ENCODE data around the gene ANP32D. TPM values are rescaled to one million over a fixed set of nuclear protein-coding genes. Genes with fewer than 3 reads are reported as not detected.

The ANP32D gene
- total and polyA plus RNA-seq, 9 of the 15 experiments (the other 6 are each of a cell fraction or from before 2014, with no cell fraction given) = not detected

DNA sequence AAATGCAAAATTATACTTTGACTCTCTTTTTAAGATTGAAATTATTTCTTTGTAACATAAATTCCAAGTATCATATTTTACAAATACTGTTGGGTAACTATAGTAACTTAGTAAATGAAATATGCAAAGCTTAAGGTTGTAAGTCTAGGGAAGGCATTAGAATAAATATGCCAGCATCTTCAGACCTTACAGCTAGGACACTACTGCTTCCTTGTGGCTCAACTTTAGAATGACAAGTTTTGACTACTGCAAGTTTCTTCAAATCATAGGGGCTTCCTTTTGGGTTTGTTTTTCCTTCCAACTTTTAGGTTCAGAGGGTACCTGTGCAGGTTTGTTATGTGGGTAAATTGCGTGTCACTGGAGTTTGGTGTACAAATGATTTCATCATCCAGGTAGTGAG is 17.7 kb upstream of the ANP32D start (continued):
- TF ChIP-seq, protein P1, sequence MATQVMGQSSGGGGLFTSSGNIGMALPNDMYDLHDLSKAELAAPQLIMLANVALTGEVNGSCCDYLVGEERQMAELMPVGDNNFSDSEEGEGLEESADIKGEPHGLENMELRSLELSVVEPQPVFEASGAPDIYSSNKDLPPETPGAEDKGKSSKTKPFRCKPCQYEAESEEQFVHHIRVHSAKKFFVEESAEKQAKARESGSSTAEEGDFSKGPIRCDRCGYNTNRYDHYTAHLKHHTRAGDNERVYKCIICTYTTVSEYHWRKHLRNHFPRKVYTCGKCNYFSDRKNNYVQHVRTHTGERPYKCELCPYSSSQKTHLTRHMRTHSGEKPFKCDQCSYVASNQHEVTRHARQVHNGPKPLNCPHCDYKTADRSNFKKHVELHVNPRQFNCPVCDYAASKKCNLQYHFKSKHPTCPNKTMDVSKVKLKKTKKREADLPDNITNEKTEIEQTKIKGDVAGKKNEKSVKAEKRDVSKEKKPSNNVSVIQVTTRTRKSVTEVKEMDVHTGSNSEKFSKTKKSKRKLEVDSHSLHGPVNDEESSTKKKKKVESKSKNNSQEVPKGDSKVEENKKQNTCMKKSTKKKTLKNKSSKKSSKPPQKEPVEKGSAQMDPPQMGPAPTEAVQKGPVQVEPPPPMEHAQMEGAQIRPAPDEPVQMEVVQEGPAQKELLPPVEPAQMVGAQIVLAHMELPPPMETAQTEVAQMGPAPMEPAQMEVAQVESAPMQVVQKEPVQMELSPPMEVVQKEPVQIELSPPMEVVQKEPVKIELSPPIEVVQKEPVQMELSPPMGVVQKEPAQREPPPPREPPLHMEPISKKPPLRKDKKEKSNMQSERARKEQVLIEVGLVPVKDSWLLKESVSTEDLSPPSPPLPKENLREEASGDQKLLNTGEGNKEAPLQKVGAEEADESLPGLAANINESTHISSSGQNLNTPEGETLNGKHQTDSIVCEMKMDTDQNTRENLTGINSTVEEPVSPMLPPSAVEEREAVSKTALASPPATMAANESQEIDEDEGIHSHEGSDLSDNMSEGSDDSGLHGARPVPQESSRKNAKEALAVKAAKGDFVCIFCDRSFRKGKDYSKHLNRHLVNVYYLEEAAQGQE (IDR thresholded peaks at IDR 0.05; ENCODE audit: borderline replicate concordance) = peak; percentile 81
- TF ChIP-seq, protein P1 (CRISPR knock-in tag; IDR thresholded peaks at IDR 0.05; ENCODE audit: low read depth) = no peak
- TF ChIP-seq, protein P2, sequence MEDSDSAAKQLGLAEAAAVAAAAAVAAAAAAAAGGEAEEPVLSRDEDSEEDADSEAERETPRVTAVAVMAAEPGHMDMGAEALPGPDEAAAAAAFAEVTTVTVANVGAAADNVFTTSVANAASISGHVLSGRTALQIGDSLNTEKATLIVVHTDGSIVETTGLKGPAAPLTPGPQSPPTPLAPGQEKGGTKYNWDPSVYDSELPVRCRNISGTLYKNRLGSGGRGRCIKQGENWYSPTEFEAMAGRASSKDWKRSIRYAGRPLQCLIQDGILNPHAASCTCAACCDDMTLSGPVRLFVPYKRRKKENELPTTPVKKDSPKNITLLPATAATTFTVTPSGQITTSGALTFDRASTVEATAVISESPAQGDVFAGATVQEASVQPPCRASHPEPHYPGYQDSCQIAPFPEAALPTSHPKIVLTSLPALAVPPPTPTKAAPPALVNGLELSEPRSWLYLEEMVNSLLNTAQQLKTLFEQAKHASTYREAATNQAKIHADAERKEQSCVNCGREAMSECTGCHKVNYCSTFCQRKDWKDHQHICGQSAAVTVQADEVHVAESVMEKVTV (CRISPR knock-in tag; IDR thresholded peaks at IDR 0.05) = peak; percentile 75
